ENCODE data around the gene DIP2A. TPM values are rescaled to one million over a fixed set of nuclear protein-coding genes. Genes with fewer than 3 reads are reported as not detected.

The DIP2A gene
- total and polyA plus RNA-seq, 2 of the 8 experiments (the other 6 are each of a cell fraction or from before 2014, with no cell fraction given), result 16.0 to 27.1 TPM

DNA sequence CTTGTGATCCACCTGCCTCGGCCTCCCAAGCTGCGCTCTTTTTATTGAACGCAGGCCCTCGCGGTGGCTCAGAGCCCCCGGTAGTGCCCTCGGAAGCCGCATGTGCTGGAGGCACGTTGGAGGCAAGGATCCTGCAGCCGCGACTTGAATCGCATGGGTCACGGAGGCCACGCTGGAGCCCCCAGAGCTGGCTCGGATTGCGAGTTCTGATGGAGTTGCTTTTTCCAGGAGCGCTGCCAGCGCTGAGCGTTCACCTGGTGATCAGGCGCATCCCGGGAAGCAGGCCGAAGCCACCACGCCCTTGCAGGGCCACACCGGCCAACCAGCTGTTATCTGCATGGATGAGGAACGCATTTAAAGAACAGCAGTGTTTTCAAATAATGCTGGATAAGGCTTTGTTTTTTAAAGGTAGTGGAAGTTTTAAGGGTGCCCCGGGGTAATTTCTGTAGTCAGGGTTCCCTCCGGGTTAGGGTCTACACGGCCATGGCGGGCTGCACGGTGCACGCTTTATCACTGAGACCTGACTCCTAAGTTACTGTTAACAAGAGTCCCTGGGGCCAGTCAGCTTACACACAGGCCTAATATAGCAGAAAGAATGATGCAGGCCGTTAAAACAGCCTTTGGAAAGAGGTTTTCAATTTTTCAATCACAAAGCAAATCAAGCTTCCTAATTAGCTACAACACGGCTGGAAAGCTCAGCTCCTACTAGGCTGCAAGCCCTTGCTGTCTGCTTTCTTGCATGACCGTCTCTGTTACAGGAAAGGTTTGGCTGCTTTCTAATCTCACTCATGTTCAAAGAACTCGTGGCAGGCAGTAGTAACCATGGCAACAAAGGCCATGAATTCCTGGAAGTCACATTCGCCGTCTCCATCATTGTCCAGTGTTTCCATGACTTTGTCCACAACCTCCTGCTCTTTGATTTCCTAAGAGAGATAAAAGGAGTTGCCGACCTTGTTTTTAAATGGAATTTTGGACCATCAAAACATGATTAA is 140.2 kb downstream of the DIP2A start:
- DNase-seq (ENCODE audit: low read depth in 1 of 2, low spot score in 2 of 2), result no peak
- ChIA-PET POLR2A (ENCODE audit: partially characterized antibody) (no interaction called here), CTCF (ENCODE audit: partially characterized antibody) (no interaction called here)
- Histone ChIP-seq H4K20me1 (replicated peaks in 1 of 2; ENCODE audit: control insufficient read depth in 1 of 2, insufficient read depth in 2 of 2, low read length in 2 of 2) (no peaks in the 10 kb centered on the region), H2BK12ac (ENCODE audit: low read depth, low read length) (no peak overlapping the region), H3K79me2 (ENCODE audit: control insufficient read depth in 1 of 2, insufficient read depth in 2 of 2, low read length in 2 of 2) (no peaks in the 10 kb centered on the region), H3K4me2 (ENCODE audit: insufficient read depth in 1 of 2, low read depth in 2 of 2, low read length in 2 of 2) (no peak overlapping the region), H2AFZ (ENCODE audit: low read length) (no peak overlapping the region), H3K23me2 (ENCODE audit: low read depth, low read length) (no peaks in the 10 kb centered on the region), H3K14ac (ENCODE audit: insufficient read length) (no peak overlapping the region), H2BK120ac (replicated peaks; ENCODE audit: low read depth, low read length) (no peak overlapping the region), H2AK5ac (ENCODE audit: low read depth, low read length) (no peak overlapping the region), H2BK15ac (ENCODE audit: low read length) (no peak overlapping the region), H3K4ac (replicated peaks; ENCODE audit: insufficient read length, low read depth, low read length) (no peak overlapping the region), H3K36me3 (ENCODE audit: control insufficient read depth in 2 of 4, insufficient read depth in 4 of 4, low read length in 3 of 4) (no peaks in the 10 kb centered on the region), H3K23ac (ENCODE audit: insufficient read length) (no peak overlapping the region), H4K91ac (replicated peaks; ENCODE audit: insufficient read length, low read length) (no peak overlapping the region), H3K4me3 (ENCODE audit: extremely low read depth in 1 of 4, insufficient read depth in 2 of 4, low read depth in 3 of 4, low read length in 4 of 4) (no peak overlapping the region), H2BK20ac (ENCODE audit: low read length) (no peak overlapping the region), H3K27ac (ENCODE audit: low read depth, low read length) (no peak overlapping the region), H2BK5ac (ENCODE audit: low read depth, low read length) (no peak overlapping the region), H3K79me1 (ENCODE audit: low read depth, low read length) (no peaks in the 10 kb centered on the region), H3K9ac (replicated peaks in 1 of 4; ENCODE audit: extremely low read depth in 1 of 4, low read depth in 3 of 4, low read length in 3 of 4) (no peak overlapping the region; a peak in 1 of 7 replicates), H3K9me3 (ENCODE audit: insufficient read depth in 2 of 2, low read depth in 1 of 2, low read length in 1 of 2) (no peaks in the 10 kb centered on the region), H3K18ac (ENCODE audit: extremely low read depth, low read length) (no peak overlapping the region), H3K27me3 (replicated peaks in 1 of 4; ENCODE audit: control insufficient read depth in 3 of 4, extremely low read depth in 1 of 4, insufficient read depth in 3 of 4, low read length in 3 of 4) (no peaks in the 10 kb centered on the region), H4K8ac (ENCODE audit: extremely low read depth, insufficient read depth, low read length) (peak overlapping the region; percentile 23; the same call in 1 of the 2 replicates), H3K56ac (replicated peaks; ENCODE audit: insufficient read length, low read depth, low read length) (no peak overlapping the region), H4K5ac (ENCODE audit: insufficient read length, low read depth, low read length) (no peak overlapping the region), H3K4me1 (replicated peaks in 1 of 4; ENCODE audit: control insufficient read depth in 3 of 4, insufficient read depth in 4 of 4, low read length in 3 of 4) (peaks cover 0 to 2% (median 0%) of the 10 kb centered on the region in 4 experiments; a peak in 3 of 7 replicates)
- no peak for FAIRE-seq
- WGBS, 2 experiments (ENCODE audit: extremely low coverage in 1 of 2, insufficient coverage in 1 of 2, insufficient read length in 1 of 2, insufficient replicate concordance in 2 of 2, low coverage in 1 of 2, low lambda C conversion rate in 2 of 2, missing lambda C conversion rate in 1 of 2), result 92% methylated on average over 35 of the region's 38 CpGs; no CpG with 5 or more reads in 1 of the 2 experiments
- TF ChIP-seq ASH2L (IDR thresholded peaks at IDR 0.05; ENCODE audit: low read length), result no peak
